G401 (cell line): ENCODE results near the gene PRXL2A. TPM values are rescaled to one million over a fixed set of nuclear protein-coding genes. Genes with fewer than 3 reads are reported as not detected.
"Not testable (repeated sequence)": the region's sequence is repeated elsewhere in the genome, so short reads cannot be mapped to it uniquely, and the experiment has no call there.

Experiments
- DNase-seq: peaks from one replicate; pipeline ENCODE4 v3.0.0-alpha.2; 2015; ENCODE audit warnings: low spot score
- in situ Hi-C: cut with HindIII; loops from 2 replicates; pipeline ENCODE4 v1.10.0; 2016; ENCODE audit warnings: low sequenced_read_pairs, mixed read lengths
- total RNA-seq: library from RNA; depleted of rRNA; stranded (reverse); fragments of >200 nt; shearing (Covaris generic); gene quantifications from 2 replicates; pipeline ENCODE4 v1.2.3, GENCODE V29; 2014

Gene PRXL2A
- total RNA-seq, 1 experiment from 2014 or later: 65.0 TPM

- in situ Hi-C loops: no loop called here
- no peak for DNase-seq
Measured at GRCh38 chr10:80409121-80409520, 770 bp downstream of the PRXL2A start.

GRCh38 chr10:80410122-80410521, 1.8 kb downstream of the PRXL2A start:
- DNase-seq: no peak
- in situ Hi-C loops: no loop called here

GRCh38 chr10:80410578-80411145, 2.3 kb downstream of the PRXL2A start:
- no peak for DNase-seq
- in situ Hi-C loops: no loop called here

GRCh38 chr10:80411267-80411668, 2.9 kb downstream of the PRXL2A start:
- in situ Hi-C loops: no loop called here
- no peak for DNase-seq

- in situ Hi-C loops: no loop called here
- DNase-seq: no peak
Measured at GRCh38 chr10:80411681-80412220, 3.4 kb downstream of the PRXL2A start.

GRCh38 chr10:80412486-80412885, 4.1 kb downstream of the PRXL2A start:
- no peak for DNase-seq
- in situ Hi-C loops: no loop called here

- DNase-seq: no peak
Measured at GRCh38 chr10:80413271-80413996, 5.1 kb downstream of the PRXL2A start.

GRCh38 chr10:80414142-80414895, 6.0 kb downstream of the PRXL2A start:
- in situ Hi-C loops: no loop called here
- DNase-seq: no peak

More at GRCh38 chr10:80413271-80413996, 5.1 kb downstream of the PRXL2A start:
- in situ Hi-C loops: no loop called here

- in situ Hi-C loops: no loop called here
- DNase-seq: no peak
Measured at GRCh38 chr10:80415734-80416478, 7.6 kb downstream of the PRXL2A start.

GRCh38 chr10:80416479-80417098, 8.2 kb downstream of the PRXL2A start:
- in situ Hi-C loops: no loop called here
- DNase-seq: no peak

GRCh38 chr10:80417256-80417655, 8.9 kb downstream of the PRXL2A start:
- DNase-seq, in situ Hi-C loops: not testable (repeated sequence)

- no peak for DNase-seq
- in situ Hi-C loops: no loop called here
Measured at GRCh38 chr10:80421050-80421706, 12.8 kb downstream of the PRXL2A start.

GRCh38 chr10:80421707-80422536, 13.6 kb downstream of the PRXL2A start:
- no peak for DNase-seq
- in situ Hi-C loops: no loop called here

GRCh38 chr10:80425901-80426300, 17.6 kb downstream of the PRXL2A start:
- no peak for DNase-seq
- in situ Hi-C loops: no loop called here

- in situ Hi-C loops: no loop called here
- DNase-seq: no peak
Measured at GRCh38 chr10:80427541-80427940, 19.2 kb downstream of the PRXL2A start.

- in situ Hi-C loops: no loop called here
- no peak for DNase-seq
Measured at GRCh38 chr10:80429521-80429973, 21.2 kb downstream of the PRXL2A start.

- DNase-seq: no peak
- in situ Hi-C loops: no loop called here
Measured at GRCh38 chr10:80433134-80433533, 24.8 kb downstream of the PRXL2A start.
